Myometrial cell (primary cell): ENCODE data around the gene FZD2. TPM values are rescaled to one million over a fixed set of nuclear protein-coding genes. Genes with fewer than 3 reads are reported as not detected.

Experiments
- total RNA-seq: library from RNA; depleted of rRNA; stranded (reverse); fragments of >200 nt; gene quantifications from 2 replicates; pipeline ENCODE4 v1.2.3, GENCODE V29; 2015

Gene FZD2
- total RNA-seq = 9.8 and 11.3 TPM in 2 replicates

GRCh38 chr17:44556832-44557606 is at the start of gene FZD2:
TSS of gene FZD2 (plus strand) at chr17:44557484. CDS start at chr17:44557689, 205 bp downstream.

Other genes starting within 250 kb of the FZD2 start
- gene RUNDC3A, start 248.9 kb upstream of the FZD2 start, total RNA-seq = not detected in 2 replicates
- 92.5 and 99.2 TPM in 2 replicates for gene SLC25A39, start 232.7 kb upstream of the FZD2 start, total RNA-seq
- gene GRN, start 212.2 kb upstream of the FZD2 start, total RNA-seq = 220 and 254 TPM in 2 replicates
- 2.1 and 11.5 TPM in 2 replicates for gene FAM171A2, start 193.6 kb upstream of the FZD2 start, total RNA-seq
- gene ITGA2B, start 167.8 kb upstream of the FZD2 start, total RNA-seq = 0.86 TPM in 1 of 2 replicates, not detected in the other
- 9.8 and 13.5 TPM in 2 replicates for gene GPATCH8, start 54.1 kb upstream of the FZD2 start, total RNA-seq
- not detected in 2 replicates for gene MEIOC, start 99.0 kb downstream of the FZD2 start, total RNA-seq
- 21.0 and 28.4 TPM in 2 replicates for gene CCDC43, start 132.3 kb downstream of the FZD2 start, total RNA-seq
- 7.8 and 9.5 TPM in 2 replicates for gene DBF4B, start 151.2 kb downstream of the FZD2 start, total RNA-seq
- 0.29 and 0.53 TPM in 2 replicates for gene ADAM11, start 201.5 kb downstream of the FZD2 start, total RNA-seq